ENCODE measurements around the gene C4orf46.

C4orf46 gene

DNA sequence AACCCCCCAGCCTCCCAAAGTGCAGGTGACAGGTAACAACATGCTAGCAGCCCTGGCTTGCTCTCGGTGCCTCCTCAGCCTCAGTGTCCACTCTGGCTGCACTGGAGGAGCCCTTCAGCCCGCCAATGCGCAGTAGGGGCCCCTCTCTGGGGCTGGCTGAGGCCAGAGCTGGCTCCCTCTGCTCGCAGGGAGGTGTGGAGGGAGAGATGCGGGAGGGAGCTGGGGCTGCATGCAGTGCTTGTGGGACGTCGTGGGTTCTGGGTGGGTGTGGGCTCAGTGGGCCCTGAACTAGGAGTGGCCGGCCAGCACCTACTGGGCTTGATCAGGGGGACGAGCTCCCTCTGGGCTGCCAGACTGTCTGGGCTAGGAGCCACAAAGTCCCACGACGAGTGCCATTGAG, 14.4 kb downstream of the C4orf46 start:
- Histone ChIP-seq H3K36me3 (ENCODE audit: control insufficient read depth, insufficient read depth, low read length) (no peaks in the 10 kb centered on the region), H3K27ac (ENCODE audit: insufficient read depth, low read depth, low read length, poor library complexity, severe bottlenecking) (no peak overlapping the region), H3K27me3 (ENCODE audit: control insufficient read depth, insufficient read depth, low read length, poor library complexity, severe bottlenecking) (no peaks in the 10 kb centered on the region), H3K4me1 (ENCODE audit: control insufficient read depth, insufficient read depth, low read length) (peaks cover 5% of the 10 kb centered on the region), H3K4me3 (ENCODE audit: insufficient read depth, low read depth, low read length) (no peak overlapping the region), H3K9me3 (ENCODE audit: control insufficient read depth, low read length) (no peaks in the 10 kb centered on the region)
- 96% methylated on average over 11 of the region's 11 CpGs for WGBS, 2 experiments

DNA sequence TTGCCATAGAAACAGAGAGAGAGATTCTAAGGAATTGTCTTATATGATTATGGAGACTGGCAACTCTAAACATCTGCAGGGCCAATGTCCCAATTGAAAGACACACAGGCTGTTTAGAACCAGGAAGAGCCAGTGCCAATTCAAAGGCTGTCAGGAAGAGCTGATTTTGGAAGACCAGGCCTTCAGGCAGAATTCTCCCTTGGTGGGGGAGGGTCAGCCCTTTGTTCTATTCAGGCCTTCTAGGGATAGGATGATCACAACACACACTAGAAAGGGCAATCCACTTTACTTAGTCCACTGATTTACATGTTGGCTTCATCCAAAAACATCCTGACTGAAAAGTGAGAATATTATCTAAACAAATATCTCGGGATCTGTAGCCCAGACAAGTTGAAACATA, 15.2 kb downstream of the C4orf46 start:
- WGBS, 2 experiments: no CpG with 5 or more reads among the region's 1 CpG
- H3K9me3 ChIP-seq (ENCODE audit: control insufficient read depth, low read length): no peaks in the 10 kb centered on the region
- H3K4me1 ChIP-seq (ENCODE audit: control insufficient read depth, insufficient read depth, low read length): peaks cover 5% of the 10 kb centered on the region
- no peak overlapping the region for H3K27ac ChIP-seq (ENCODE audit: insufficient read depth, low read depth, low read length, poor library complexity, severe bottlenecking)
- H3K36me3 ChIP-seq (ENCODE audit: control insufficient read depth, insufficient read depth, low read length): no peaks in the 10 kb centered on the region
- no peaks in the 10 kb centered on the region for H3K27me3 ChIP-seq (ENCODE audit: control insufficient read depth, insufficient read depth, low read length, poor library complexity, severe bottlenecking)
- no peak overlapping the region for H3K4me3 ChIP-seq (ENCODE audit: insufficient read depth, low read depth, low read length)

DNA sequence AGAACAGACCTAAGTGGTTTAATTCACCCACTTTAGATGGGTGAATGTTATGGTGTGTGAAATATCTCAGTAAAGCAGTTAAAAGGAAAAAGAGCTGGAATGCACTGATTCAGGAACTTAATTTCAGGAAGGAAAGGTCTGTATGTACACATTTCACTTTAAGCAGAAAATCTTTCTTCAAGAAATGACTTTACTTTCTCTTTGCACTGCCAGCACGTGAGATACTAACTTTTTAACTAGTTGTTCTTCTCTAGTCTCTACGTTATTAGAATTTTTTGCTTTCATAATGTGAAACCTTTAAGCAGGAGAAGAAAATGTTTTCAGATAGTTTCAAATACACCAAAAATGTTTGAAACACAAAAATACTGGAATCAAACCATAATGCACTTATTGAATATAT, 18.8 kb downstream of the C4orf46 start:
- no peaks in the 10 kb centered on the region for H3K9me3 ChIP-seq (ENCODE audit: control insufficient read depth, low read length)
- H3K27ac ChIP-seq (ENCODE audit: insufficient read depth, low read depth, low read length, poor library complexity, severe bottlenecking): no peak overlapping the region
- 90 to 96% methylated on average over 1 to 2 of the region's 2 CpGs for WGBS, 2 experiments
- H3K27me3 ChIP-seq (ENCODE audit: control insufficient read depth, insufficient read depth, low read length, poor library complexity, severe bottlenecking): no peaks in the 10 kb centered on the region
- no peaks in the 10 kb centered on the region for H3K36me3 ChIP-seq (ENCODE audit: control insufficient read depth, insufficient read depth, low read length)
- no peak overlapping the region for H3K4me3 ChIP-seq (ENCODE audit: insufficient read depth, low read depth, low read length)
- peaks cover 5% of the 10 kb centered on the region for H3K4me1 ChIP-seq (ENCODE audit: control insufficient read depth, insufficient read depth, low read length)

DNA sequence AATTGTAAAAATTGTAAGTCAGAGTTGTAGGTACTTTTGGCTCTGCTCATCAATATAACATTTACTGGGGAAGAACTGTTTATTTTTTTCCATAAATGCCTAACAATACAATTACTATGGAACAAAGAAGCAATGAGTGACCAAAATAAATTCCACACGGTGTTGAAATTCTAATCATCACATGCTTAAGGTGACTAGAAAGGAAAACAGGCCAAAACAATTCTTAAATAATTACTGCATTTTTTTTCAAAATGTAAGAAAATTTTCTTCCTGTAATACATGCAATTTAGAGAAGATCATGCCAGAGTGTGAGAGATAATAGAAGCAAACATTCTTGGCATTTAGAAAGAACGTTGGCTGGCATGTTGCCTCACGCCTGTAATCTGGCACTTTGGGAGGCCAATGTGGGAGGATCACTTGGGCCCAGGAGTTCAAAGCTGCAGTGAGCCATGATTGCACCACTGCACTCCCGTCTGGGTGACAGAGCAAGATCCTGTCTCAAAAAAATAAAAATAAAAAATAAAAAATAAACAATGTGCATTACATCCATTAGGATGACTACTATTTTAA, 22.5 kb downstream of the C4orf46 start:
- 90 to 97% methylated on average over 3 to 4 of the region's 4 CpGs for WGBS, 2 experiments

GRCh38 chr4:158644760-158645159, 26.9 kb downstream of the C4orf46 start:
- Histone ChIP-seq H3K36me3 (ENCODE audit: control insufficient read depth, insufficient read depth, low read length) (no peaks in the 10 kb centered on the region), H3K4me1 (ENCODE audit: control insufficient read depth, insufficient read depth, low read length) (no peaks in the 10 kb centered on the region), H3K27me3 (ENCODE audit: control insufficient read depth, insufficient read depth, low read length, poor library complexity, severe bottlenecking) (no peaks in the 10 kb centered on the region), H3K27ac (ENCODE audit: insufficient read depth, low read depth, low read length, poor library complexity, severe bottlenecking) (no peak overlapping the region), H3K4me3 (ENCODE audit: insufficient read depth, low read depth, low read length) (no peak overlapping the region), H3K9me3 (ENCODE audit: control insufficient read depth, low read length) (no peaks in the 10 kb centered on the region)
- 94 to 97% methylated on average over 2 of the region's 3 CpGs for WGBS, 2 experiments

More for the DNA sequence above, 22.5 kb downstream of the C4orf46 start:
- H3K4me3 ChIP-seq (ENCODE audit: insufficient read depth, low read depth, low read length): no peak overlapping the region
- no peaks in the 10 kb centered on the region for H3K27me3 ChIP-seq (ENCODE audit: control insufficient read depth, insufficient read depth, low read length, poor library complexity, severe bottlenecking)
- H3K4me1 ChIP-seq (ENCODE audit: control insufficient read depth, insufficient read depth, low read length): no peaks in the 10 kb centered on the region
- H3K27ac ChIP-seq (ENCODE audit: insufficient read depth, low read depth, low read length, poor library complexity, severe bottlenecking): no peak overlapping the region
- no peaks in the 10 kb centered on the region for H3K9me3 ChIP-seq (ENCODE audit: control insufficient read depth, low read length)
- H3K36me3 ChIP-seq (ENCODE audit: control insufficient read depth, insufficient read depth, low read length): no peaks in the 10 kb centered on the region

DNA sequence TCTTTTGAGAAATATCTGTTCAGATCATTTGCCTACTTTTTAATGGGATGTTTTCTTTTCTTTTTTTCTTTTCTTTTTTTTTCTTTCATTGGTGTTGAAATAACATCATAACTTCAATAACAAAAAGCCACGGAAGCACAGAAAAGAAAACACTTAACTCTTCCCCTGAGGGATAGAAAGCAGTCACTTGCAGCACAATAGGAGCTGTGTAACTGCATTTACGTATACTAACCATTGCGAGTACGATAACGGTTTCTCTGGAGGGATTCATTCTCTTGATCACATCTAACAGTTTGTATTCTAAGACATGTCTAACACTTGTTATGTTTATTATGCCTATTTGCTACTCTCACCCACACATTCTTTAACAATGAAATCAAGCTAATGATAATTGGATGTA, 27.3 kb downstream of the C4orf46 start:
- no peaks in the 10 kb centered on the region for H3K27me3 ChIP-seq (ENCODE audit: control insufficient read depth, insufficient read depth, low read length, poor library complexity, severe bottlenecking)
- H3K9me3 ChIP-seq (ENCODE audit: control insufficient read depth, low read length): no peaks in the 10 kb centered on the region
- no peak overlapping the region for H3K4me3 ChIP-seq (ENCODE audit: insufficient read depth, low read depth, low read length)
- no peak overlapping the region for H3K27ac ChIP-seq (ENCODE audit: insufficient read depth, low read depth, low read length, poor library complexity, severe bottlenecking)
- H3K36me3 ChIP-seq (ENCODE audit: control insufficient read depth, insufficient read depth, low read length): no peaks in the 10 kb centered on the region
- WGBS, 2 experiments: 80 to 94% methylated on average over 5 of the region's 5 CpGs
- H3K4me1 ChIP-seq (ENCODE audit: control insufficient read depth, insufficient read depth, low read length): no peaks in the 10 kb centered on the region

GRCh38 chr4:158636619-158637018, 35.1 kb downstream of the C4orf46 start:
- Histone ChIP-seq H3K9me3 (ENCODE audit: control insufficient read depth, low read length) (no peaks in the 10 kb centered on the region), H3K4me1 (ENCODE audit: control insufficient read depth, insufficient read depth, low read length) (no peaks in the 10 kb centered on the region), H3K27ac (ENCODE audit: insufficient read depth, low read depth, low read length, poor library complexity, severe bottlenecking) (no peak overlapping the region), H3K27me3 (ENCODE audit: control insufficient read depth, insufficient read depth, low read length, poor library complexity, severe bottlenecking) (no peaks in the 10 kb centered on the region), H3K4me3 (ENCODE audit: insufficient read depth, low read depth, low read length) (no peak overlapping the region), H3K36me3 (ENCODE audit: control insufficient read depth, insufficient read depth, low read length) (no peaks in the 10 kb centered on the region)
- WGBS, 2 experiments: 91 to 100% methylated on average over 1 of the region's 1 CpG

DNA sequence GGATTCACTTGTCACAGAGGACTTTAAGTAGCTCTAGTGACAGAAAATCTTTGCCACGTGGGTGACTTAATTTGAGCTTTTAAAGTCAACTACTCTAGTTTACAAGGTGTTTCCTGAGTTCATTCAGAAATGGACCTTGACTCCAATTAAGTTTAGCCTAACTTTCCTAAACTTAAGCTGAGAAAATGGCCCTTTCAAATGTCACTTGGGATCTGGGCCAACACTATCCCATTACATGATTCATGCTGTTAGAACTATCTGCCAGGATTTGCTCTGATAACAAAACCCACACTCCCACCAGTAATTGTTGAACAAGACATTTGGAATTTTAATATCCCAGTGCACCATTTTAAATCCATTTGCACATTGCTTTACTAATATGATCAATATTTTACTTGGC, 40.8 kb downstream of the C4orf46 start:
- Histone ChIP-seq H3K9me3 (ENCODE audit: control insufficient read depth, low read length) (no peaks in the 10 kb centered on the region), H3K27ac (ENCODE audit: insufficient read depth, low read depth, low read length, poor library complexity, severe bottlenecking) (no peak overlapping the region), H3K27me3 (ENCODE audit: control insufficient read depth, insufficient read depth, low read length, poor library complexity, severe bottlenecking) (no peaks in the 10 kb centered on the region), H3K4me3 (ENCODE audit: insufficient read depth, low read depth, low read length) (no peak overlapping the region), H3K36me3 (ENCODE audit: control insufficient read depth, insufficient read depth, low read length) (no peaks in the 10 kb centered on the region), H3K4me1 (ENCODE audit: control insufficient read depth, insufficient read depth, low read length) (no peaks in the 10 kb centered on the region)
- 55 to 73% methylated on average over 1 of the region's 1 CpG for WGBS, 2 experiments

- H3K27ac ChIP-seq (ENCODE audit: insufficient read depth, low read depth, low read length, poor library complexity, severe bottlenecking): no peak overlapping the region
- H3K4me1 ChIP-seq (ENCODE audit: control insufficient read depth, insufficient read depth, low read length): no peaks in the 10 kb centered on the region
- H3K9me3 ChIP-seq (ENCODE audit: control insufficient read depth, low read length): no peaks in the 10 kb centered on the region
- H3K4me3 ChIP-seq (ENCODE audit: insufficient read depth, low read depth, low read length): no peak overlapping the region
- 82 to 100% methylated on average over 1 of the region's 2 CpGs for WGBS, 2 experiments
- no peaks in the 10 kb centered on the region for H3K36me3 ChIP-seq (ENCODE audit: control insufficient read depth, insufficient read depth, low read length)
- no peaks in the 10 kb centered on the region for H3K27me3 ChIP-seq (ENCODE audit: control insufficient read depth, insufficient read depth, low read length, poor library complexity, severe bottlenecking)
These were observed 46.1 kb downstream of the C4orf46 start for GRCh38 chr4:158625544-158625943.

DNA sequence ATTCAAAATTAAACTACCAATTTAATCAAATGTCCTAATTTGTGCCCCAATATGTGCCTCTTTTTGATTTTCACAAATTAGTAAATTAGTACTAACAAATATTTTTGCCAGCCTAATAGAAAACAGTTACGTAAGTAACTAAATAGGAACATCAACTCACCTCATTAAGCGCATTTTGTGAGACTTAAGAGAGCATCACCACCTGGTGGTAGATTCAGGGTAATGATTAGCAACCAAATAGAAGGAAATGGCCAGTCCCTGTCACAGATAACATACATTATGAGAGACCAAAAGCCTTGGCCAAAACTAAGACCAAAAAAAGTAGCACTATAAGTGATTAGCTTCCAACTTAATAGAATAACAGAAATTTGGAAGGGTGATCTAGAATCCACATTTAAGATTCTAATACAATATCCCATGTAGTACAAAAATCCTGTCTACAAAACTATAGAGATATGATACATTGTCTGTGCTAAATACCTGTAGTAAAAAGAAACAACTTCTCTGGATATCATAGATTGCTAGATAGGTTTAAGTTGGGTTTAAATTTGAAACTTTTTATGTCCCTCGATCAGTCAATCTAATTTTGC, 46.7 kb downstream of the C4orf46 start:
- H3K4me1 ChIP-seq (ENCODE audit: control insufficient read depth, insufficient read depth, low read length): no peaks in the 10 kb centered on the region
- H3K36me3 ChIP-seq (ENCODE audit: control insufficient read depth, insufficient read depth, low read length): no peaks in the 10 kb centered on the region
- no peak overlapping the region for H3K27ac ChIP-seq (ENCODE audit: insufficient read depth, low read depth, low read length, poor library complexity, severe bottlenecking)
- H3K9me3 ChIP-seq (ENCODE audit: control insufficient read depth, low read length): no peaks in the 10 kb centered on the region
- WGBS, 2 experiments: 50 to 55% methylated on average over 2 to 3 of the region's 3 CpGs
- H3K4me3 ChIP-seq (ENCODE audit: insufficient read depth, low read depth, low read length): no peak overlapping the region
- H3K27me3 ChIP-seq (ENCODE audit: control insufficient read depth, insufficient read depth, low read length, poor library complexity, severe bottlenecking): no peaks in the 10 kb centered on the region

All from ectodermal cell (in vitro differentiated cells).